Kidney (tissue), 14 donors: ENCODE data around the gene SLC22A15. TPM values are rescaled to one million over a fixed set of nuclear protein-coding genes. Genes with fewer than 3 reads are reported as not detected.

Source experiments
- DNase-seq, 5 donors: peaks; one replicate each; pipeline ENCODE4 v3.0.0-alpha.2; 2013 to 2020
- FAIRE-seq: peaks from 2 replicates; lab custom pipeline; 2012; peaks lifted over from hg19 to GRCh38; lab: Jason Lieb, UNC
- H3K27ac ChIP-seq, 2 donors: one replicate each; pipeline ENCODE4 v1.7.0; 2013; ENCODE audit warnings: low read depth in 2 of 2, low read length in 2 of 2, inconsistent platforms in 1 of 2
- H3K27me3 ChIP-seq: one replicate; pipeline ENCODE4 v1.7.1; 2013; ENCODE audit warnings: low read length, inconsistent platforms; ENCODE audit not compliant: control insufficient read depth, insufficient read depth
- H3K36me3 ChIP-seq, 3 donors: one replicate each; pipeline versions ENCODE4 v1.7.0 to v1.7.1; 2013; ENCODE audit warnings: low read length in 3 of 3, control low read depth in 1 of 3, inconsistent platforms in 1 of 3; ENCODE audit not compliant: insufficient read depth in 3 of 3, control insufficient read depth in 2 of 3
- H3K4me1 ChIP-seq, 3 donors: one replicate each; pipeline versions ENCODE4 v1.7.0 to v1.7.1; 2013; ENCODE audit warnings: low read length in 3 of 3, inconsistent platforms in 1 of 3, low read depth in 1 of 3; ENCODE audit not compliant: control insufficient read depth in 2 of 3, insufficient read depth in 2 of 3
- H3K4me3 ChIP-seq, 3 donors: one replicate each; pipeline versions ENCODE4 v1.7.0 to v1.8.1; 2013; ENCODE audit warnings: low read length in 3 of 3, control low read depth in 1 of 3, inconsistent platforms in 1 of 3
- H3K9ac ChIP-seq, 3 donors: one replicate each; pipeline versions ENCODE4 v1.7.0 to v1.7.1; 2013; ENCODE audit warnings: low read length in 3 of 3, control low read depth in 1 of 3, inconsistent platforms in 1 of 3
- H3K9me3 ChIP-seq, 3 donors: one replicate each; pipeline versions ENCODE4 v1.7.0 to v1.7.1; 2013; ENCODE audit warnings: low read length in 3 of 3, control low read depth in 1 of 3, inconsistent platforms in 1 of 3; ENCODE audit not compliant: control insufficient read depth in 2 of 3, insufficient read depth in 1 of 3
- CTCF ChIP-seq: IDR thresholded peaks from 3 replicates; pipeline ENCODE4 v1.5.1; 2012; ENCODE audit warnings: mild to moderate bottlenecking, moderate library complexity, borderline replicate concordance; ENCODE audit not compliant: insufficient read depth; ENCODE audit errors: extremely low read depth
- intact Hi-C: fragments of 100-400 bp; cut with DNase I; formaldehyde crosslinking; loops from one replicate; pipeline ENCODE4 v1.11.1; 2022
- polyA plus RNA-seq: library from polyadenylated mRNA; stranded (reverse); fragments of 350-450 nt; fragmentation: Illumina TruSeq; extraction: RNeasy Lipid Tissue Mini Kit (QIAGEN cat#74804); gene quantifications from one replicate; pipeline ENCODE4 v1.2.3, GENCODE V29; 2014; ENCODE audit warnings: low read depth, low replicate concordance; ENCODE audit not compliant: insufficient read depth
- total RNA-seq: library from RNA; stranded (reverse); fragmentation: NEBNext Ultra II Directional; extraction: Animal tissue kit (Norgen Biotek cat#: 25700); gene quantifications from one replicate; pipeline ENCODE4 v1.2.1, GENCODE V29; 2021
- donor health status: control.
- donor health status: control.
- donor health status: control.
- donor health status: control.
- donor health status: control.
- donor health status: DM: yes; HTN: yes; CAD: no.
- donor health status: Normal renal cell carcinoma (clear cell type).

SLC22A15 gene
- total and polyA plus RNA-seq, 2 donors from 2014 or later = 3.5 to 9.8 TPM

- TF ChIP-seq CTCF = no peak
- Histone ChIP-seq H3K36me3 (peaks cover 0 to 3% (median 3%) of the 10 kb centered on the region in 3 donors), H3K27ac (no peak overlapping the region), H3K9ac (no peak overlapping the region), H3K4me3 (no peak overlapping the region), H3K27me3 (no peaks in the 10 kb centered on the region), H3K9me3 (no peaks in the 10 kb centered on the region), H3K4me1 (no peaks in the 10 kb centered on the region)
- no peak for DNase-seq
- no peak for FAIRE-seq
- intact Hi-C loops = no loop called here
Observed at GRCh38 chr1:116003823-116004222, 27.5 kb downstream of the SLC22A15 start.

GRCh38 chr1:116006486-116006964 is 30.2 kb downstream of the SLC22A15 start:
- Histone ChIP-seq H3K9ac (no peak overlapping the region), H3K4me3 (no peak overlapping the region), H3K9me3 (no peaks in the 10 kb centered on the region), H3K27ac (no peak overlapping the region), H3K36me3 (peaks cover 0 to 3% (median 3%) of the 10 kb centered on the region in 3 donors), H3K27me3 (no peaks in the 10 kb centered on the region), H3K4me1 (no peaks in the 10 kb centered on the region)
- intact Hi-C loops = no loop called here
- no peak for TF ChIP-seq CTCF
- FAIRE-seq (no peak), DNase-seq (no peak)

GRCh38 chr1:116008656-116009390 is 32.5 kb downstream of the SLC22A15 start:
- DNase-seq (no peak), FAIRE-seq (no peak)
- H3K9me3 ChIP-seq = no peaks in the 10 kb centered on the region
- intact Hi-C loops = no loop called here
- no peaks in the 10 kb centered on the region for H3K4me1 ChIP-seq
- no peak overlapping the region for H3K27ac ChIP-seq
- H3K36me3 ChIP-seq = peaks cover 0 to 3% (median 3%) of the 10 kb centered on the region in 3 donors
- TF ChIP-seq CTCF = no peak
- H3K4me3 ChIP-seq = no peak overlapping the region
- H3K9ac ChIP-seq = no peak overlapping the region
- no peaks in the 10 kb centered on the region for H3K27me3 ChIP-seq

GRCh38 chr1:116012716-116013115 is 36.4 kb downstream of the SLC22A15 start:
- Histone ChIP-seq H3K36me3 (no peaks in the 10 kb centered on the region), H3K9ac (no peak overlapping the region), H3K9me3 (no peaks in the 10 kb centered on the region), H3K4me1 (no peaks in the 10 kb centered on the region), H3K27ac (no peak overlapping the region), H3K27me3 (no peaks in the 10 kb centered on the region), H3K4me3 (no peak overlapping the region)
- intact Hi-C loops = no loop called here
- TF ChIP-seq CTCF = no peak
- DNase-seq (no peak), FAIRE-seq (no peak)
